ENCODE results near the gene IFNL1.
"Not testable (repeated sequence)": the region's sequence is repeated elsewhere in the genome, so short reads cannot be mapped to it uniquely, and the experiment has no call there.

Gene IFNL1

GRCh38 chr19:39306075-39306474, 9.9 kb downstream of the IFNL1 start:
- no peak overlapping the region for H3K4me3 ChIP-seq
- H3K27ac ChIP-seq: no peak overlapping the region

- no peak overlapping the region for H3K27ac ChIP-seq
- peak overlapping the region in 1 of 7 experiments; percentile 12 for H3K4me3 ChIP-seq
Measured at GRCh38 chr19:39307046-39307821, 11.0 kb downstream of the IFNL1 start.

GRCh38 chr19:39307822-39308530, 11.8 kb downstream of the IFNL1 start:
- Histone ChIP-seq H3K27ac (no peak overlapping the region), H3K4me3 (peak overlapping the region in 1 of 7 experiments; percentile 12)

- H3K27ac ChIP-seq: no peak overlapping the region
- H3K4me3 ChIP-seq: no peak overlapping the region
Measured at GRCh38 chr19:39308531-39309304, 12.5 kb downstream of the IFNL1 start.

GRCh38 chr19:39309305-39309670, 13.1 kb downstream of the IFNL1 start:
- not testable (repeated sequence) for H3K4me3 ChIP-seq, H3K27ac ChIP-seq

- Histone ChIP-seq H3K27ac (no peak overlapping the region), H3K4me3 (no peak overlapping the region)
Measured at GRCh38 chr19:39310558-39311311, 14.5 kb downstream of the IFNL1 start.

GRCh38 chr19:39314016-39314728, 18.0 kb downstream of the IFNL1 start:
- no peak overlapping the region for H3K4me3 ChIP-seq
- H3K27ac ChIP-seq: no peak overlapping the region

GRCh38 chr19:39315933-39316332, 19.7 kb downstream of the IFNL1 start:
- no peak overlapping the region for H3K4me3 ChIP-seq
- no peak overlapping the region for H3K27ac ChIP-seq

- Histone ChIP-seq H3K27ac (no peak overlapping the region), H3K4me3 (no peak overlapping the region)
Measured at GRCh38 chr19:39316627-39317321, 20.6 kb downstream of the IFNL1 start.

- Histone ChIP-seq H3K4me3 (no peak overlapping the region), H3K27ac (no peak overlapping the region)
Measured at GRCh38 chr19:39317476-39317875, 21.3 kb downstream of the IFNL1 start.

- Histone ChIP-seq H3K27ac (no peak overlapping the region), H3K4me3 (no peak overlapping the region)
Measured at GRCh38 chr19:39318071-39318470, 21.9 kb downstream of the IFNL1 start.

- Histone ChIP-seq H3K27ac (no peak overlapping the region), H3K4me3 (no peak overlapping the region)
Measured at GRCh38 chr19:39318690-39319089, 22.5 kb downstream of the IFNL1 start.

- Histone ChIP-seq H3K27ac (no peak overlapping the region), H3K4me3 (peak overlapping the region in 1 of 7 experiments; percentile 60)
Measured at GRCh38 chr19:39319098-39319891, 23.1 kb downstream of the IFNL1 start.

GRCh38 chr19:39319892-39320248, 23.7 kb downstream of the IFNL1 start:
- H3K4me3 ChIP-seq: peak overlapping the region in 6 of 7 experiments; percentile 38 to 60 (median 45)

GRCh38 chr19:39321117-39321831, 25.1 kb downstream of the IFNL1 start:
- H3K27ac ChIP-seq: peak overlapping the region in 1 of 21 experiments; percentile 47

More at GRCh38 chr19:39319892-39320248, 23.7 kb downstream of the IFNL1 start:
- H3K27ac ChIP-seq: peak overlapping the region in 2 of 21 experiments; percentile 57 to 62

GRCh38 chr19:39321832-39322176, 25.6 kb downstream of the IFNL1 start:
- Histone ChIP-seq H3K27ac (no peak overlapping the region), H3K4me3 (no peak overlapping the region)

More at GRCh38 chr19:39321117-39321831, 25.1 kb downstream of the IFNL1 start:
- peak overlapping the region in 5 of 7 experiments; percentile 20 to 60 (median 48) for H3K4me3 ChIP-seq

GRCh38 chr19:39324242-39324842, 28.1 kb downstream of the IFNL1 start:
- H3K4me3 ChIP-seq: no peak overlapping the region

More at GRCh38 chr19:39324242-39324842, 28.1 kb downstream of the IFNL1 start:
- no peak overlapping the region for H3K27ac ChIP-seq
